GM12864 (cell line): ENCODE data around the gene CC2D1A.

ENCODE experiments used
- DNase-seq: peaks from one replicate; pipeline ENCODE4 v3.0.0-alpha.2; 2011; ENCODE audit warnings: low read depth
- H3K4me3 ChIP-seq: 2 replicates; pipeline ENCODE4 v1.5.1; 2011; ENCODE audit warnings: mild to moderate bottlenecking, low read depth, low read length, control low read depth
- TF ChIP-seq, protein P1 (sequence below): IDR thresholded peaks from 2 replicates; pipeline ENCODE4 v1.5.1; 2011; ENCODE audit warnings: low read depth, mild to moderate bottlenecking, moderate library complexity, low read length, control low read depth, inconsistent platforms; ENCODE audit errors: missing control alignments

Gene CC2D1A

DNA sequence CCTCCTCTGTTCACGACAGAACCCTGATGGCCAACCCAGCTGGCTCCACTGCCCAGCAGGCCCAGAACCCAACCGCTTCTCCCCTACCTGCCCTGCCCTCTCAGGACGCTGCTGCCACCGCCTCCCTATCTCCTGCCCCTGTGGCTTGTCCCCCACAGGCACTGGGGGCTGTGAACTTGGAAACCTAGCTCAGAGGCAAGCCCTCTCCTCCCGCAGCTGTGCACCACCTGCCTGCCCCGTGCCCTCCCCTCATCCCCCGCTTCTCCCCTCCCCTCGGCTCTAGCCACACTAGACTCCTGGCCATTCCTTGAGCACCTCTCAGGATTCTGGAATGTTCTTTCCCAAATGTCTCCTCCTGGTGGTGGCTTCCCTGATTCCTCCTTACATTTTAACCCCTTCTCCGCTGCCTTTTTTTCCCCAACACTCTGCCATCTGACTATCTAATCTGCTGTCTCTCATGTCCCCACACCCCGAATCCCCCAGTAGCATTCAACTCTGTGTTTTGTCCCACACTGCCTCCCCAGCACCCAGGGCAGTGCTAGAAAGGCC, 22.4 kb upstream of the CC2D1A start:
- no peak for DNase-seq
- TF ChIP-seq, protein P1, sequence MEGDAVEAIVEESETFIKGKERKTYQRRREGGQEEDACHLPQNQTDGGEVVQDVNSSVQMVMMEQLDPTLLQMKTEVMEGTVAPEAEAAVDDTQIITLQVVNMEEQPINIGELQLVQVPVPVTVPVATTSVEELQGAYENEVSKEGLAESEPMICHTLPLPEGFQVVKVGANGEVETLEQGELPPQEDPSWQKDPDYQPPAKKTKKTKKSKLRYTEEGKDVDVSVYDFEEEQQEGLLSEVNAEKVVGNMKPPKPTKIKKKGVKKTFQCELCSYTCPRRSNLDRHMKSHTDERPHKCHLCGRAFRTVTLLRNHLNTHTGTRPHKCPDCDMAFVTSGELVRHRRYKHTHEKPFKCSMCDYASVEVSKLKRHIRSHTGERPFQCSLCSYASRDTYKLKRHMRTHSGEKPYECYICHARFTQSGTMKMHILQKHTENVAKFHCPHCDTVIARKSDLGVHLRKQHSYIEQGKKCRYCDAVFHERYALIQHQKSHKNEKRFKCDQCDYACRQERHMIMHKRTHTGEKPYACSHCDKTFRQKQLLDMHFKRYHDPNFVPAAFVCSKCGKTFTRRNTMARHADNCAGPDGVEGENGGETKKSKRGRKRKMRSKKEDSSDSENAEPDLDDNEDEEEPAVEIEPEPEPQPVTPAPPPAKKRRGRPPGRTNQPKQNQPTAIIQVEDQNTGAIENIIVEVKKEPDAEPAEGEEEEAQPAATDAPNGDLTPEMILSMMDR, result no peak

DNA sequence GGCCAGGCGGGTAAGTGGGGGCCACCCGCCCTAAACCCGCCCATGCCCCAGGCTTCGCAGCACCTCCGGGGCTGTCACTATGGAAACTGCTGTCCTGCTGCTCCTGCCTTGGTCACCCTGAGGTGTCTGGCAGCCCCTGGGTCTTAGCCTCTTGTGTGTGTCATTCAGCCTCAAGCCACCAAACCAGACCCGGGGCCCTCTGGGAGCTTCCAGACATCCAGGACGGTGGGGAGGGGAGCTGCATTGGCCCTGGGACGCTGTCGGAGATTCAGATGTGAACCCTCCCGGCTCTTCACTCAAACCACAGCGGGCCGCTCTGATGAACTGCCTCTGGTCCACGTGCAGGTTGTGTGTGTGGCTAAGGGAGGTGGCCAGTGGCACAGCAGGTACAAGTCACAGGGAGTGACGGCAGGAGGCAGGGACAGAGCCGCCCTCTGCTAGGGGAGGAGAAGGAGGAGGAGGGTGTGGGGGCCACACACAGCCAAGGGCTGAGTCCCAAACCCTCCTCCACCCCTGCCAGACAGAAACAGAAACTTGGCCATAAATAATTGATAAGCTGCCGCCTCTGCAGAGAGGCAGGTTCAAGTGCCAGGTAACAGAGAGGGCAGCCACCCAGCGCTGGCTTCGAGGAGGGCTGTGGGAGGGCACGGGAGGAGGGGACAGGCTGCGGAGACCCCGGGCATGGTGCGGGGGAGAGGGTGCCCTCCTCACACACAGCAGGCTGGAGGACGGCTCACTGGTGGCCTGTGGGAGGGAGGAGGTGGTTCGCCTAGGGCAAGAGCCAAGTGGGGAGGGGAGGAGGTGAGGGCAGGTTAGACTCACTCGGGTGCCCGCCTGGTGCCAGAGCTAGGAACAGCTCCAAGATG, 21.0 kb upstream of the CC2D1A start:
- DNase-seq, result no peak
- TF ChIP-seq, protein P1, result no peak
- no peak overlapping the region for H3K4me3 ChIP-seq

More for the DNA sequence above, 22.4 kb upstream of the CC2D1A start:
- no peak overlapping the region for H3K4me3 ChIP-seq

- no peak for DNase-seq
- TF ChIP-seq, protein P1, result no peak
- H3K4me3 ChIP-seq, result no peak overlapping the region
Observed at GRCh38 chr19:13885826-13886365, 20.1 kb upstream of the CC2D1A start.

DNA sequence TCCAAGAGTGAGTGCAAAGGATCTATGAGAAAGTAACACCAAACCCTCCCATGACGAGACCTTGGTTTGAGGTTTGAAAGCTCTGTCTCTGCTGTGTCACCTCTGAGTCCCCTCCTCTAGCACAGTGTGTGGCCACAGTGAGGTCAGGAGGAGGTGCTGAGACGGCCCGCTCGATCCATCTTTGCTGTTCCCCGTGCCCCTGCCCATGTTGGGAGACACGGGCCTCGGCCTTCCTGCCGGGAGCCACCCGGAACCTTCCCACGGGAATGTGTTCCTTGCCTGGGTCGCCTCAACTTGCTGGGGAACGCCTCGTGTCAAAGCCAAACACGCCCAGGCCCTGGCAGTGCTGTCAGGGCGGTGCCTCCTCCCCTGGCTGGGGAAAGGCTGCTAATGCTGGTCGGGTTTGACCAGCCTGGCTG, 19.0 kb upstream of the CC2D1A start:
- TF ChIP-seq, protein P1, result no peak
- H3K4me3 ChIP-seq, result no peak overlapping the region
- no peak for DNase-seq

GRCh38 chr19:13887517-13887916, 18.5 kb upstream of the CC2D1A start:
- no peak for DNase-seq
- H3K4me3 ChIP-seq, result no peak overlapping the region
- TF ChIP-seq, protein P1, result no peak

DNA sequence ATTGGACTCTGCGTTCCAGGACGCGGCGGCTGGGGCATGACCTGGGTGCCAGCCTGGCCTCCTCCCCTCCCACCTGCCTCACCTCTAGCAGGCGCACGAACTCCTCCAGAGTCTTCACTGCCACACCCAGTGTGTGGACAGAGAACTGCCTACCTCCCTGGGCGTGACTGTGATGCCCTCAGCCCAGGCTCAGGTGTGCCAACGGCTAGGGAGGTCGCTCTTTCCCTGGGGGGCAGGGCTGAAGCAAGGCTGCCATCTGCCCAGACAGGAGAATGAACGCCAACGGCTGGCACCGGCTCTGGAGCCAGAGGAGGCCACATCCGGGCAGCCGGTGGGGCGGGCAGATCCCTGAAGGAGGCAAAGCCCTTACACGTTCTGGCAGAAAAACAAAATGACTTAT, 17.7 kb upstream of the CC2D1A start:
- DNase-seq, result no peak
- TF ChIP-seq, protein P1, result no peak
- H3K4me3 ChIP-seq, result no peak overlapping the region
